ENCODE measurements around the gene PSMD6.

The PSMD6 gene

GRCh38 chr3:63986831-63987230 is 36.5 kb downstream of the PSMD6 start:
- no peak for DNase-seq (ENCODE audit: low read depth, low spot score)
- no peak overlapping the region for H3K4me3 ChIP-seq (ENCODE audit: insufficient read length, low read depth)
- H3K36me3 ChIP-seq (ENCODE audit: insufficient read depth, insufficient read length, low read length), result peaks cover 64% of the 10 kb centered on the region
- no peaks in the 10 kb centered on the region for H3K27me3 ChIP-seq (ENCODE audit: insufficient read depth, insufficient read length)
- no peaks in the 10 kb centered on the region for H3K9me3 ChIP-seq (ENCODE audit: insufficient read depth, low read length)
- no peaks in the 10 kb centered on the region for H3K4me1 ChIP-seq (ENCODE audit: insufficient read depth, insufficient read length)
- TF ChIP-seq SUZ12 (IDR thresholded peaks at IDR 0.05; ENCODE audit: extremely low read depth, insufficient read depth, insufficient read length) (no peak), ZNF274 (IDR thresholded peaks at IDR 0.05; ENCODE audit: low read depth, low read length) (no peak), YY1 (IDR thresholded peaks at IDR 0.05; ENCODE audit: insufficient read depth, insufficient read length) (no peak)
- H3K9ac ChIP-seq (ENCODE audit: insufficient read length, low read depth), result no peak overlapping the region

GRCh38 chr3:63986146-63986545 is 37.1 kb downstream of the PSMD6 start:
- H3K36me3 ChIP-seq (ENCODE audit: insufficient read depth, insufficient read length, low read length), result peaks cover 64% of the 10 kb centered on the region
- H3K27me3 ChIP-seq (ENCODE audit: insufficient read depth, insufficient read length), result no peaks in the 10 kb centered on the region
- H3K9me3 ChIP-seq (ENCODE audit: insufficient read depth, low read length), result no peaks in the 10 kb centered on the region
- no peak overlapping the region for H3K9ac ChIP-seq (ENCODE audit: insufficient read length, low read depth)
- no peak overlapping the region for H3K4me3 ChIP-seq (ENCODE audit: insufficient read length, low read depth)
- H3K4me1 ChIP-seq (ENCODE audit: insufficient read depth, insufficient read length), result no peaks in the 10 kb centered on the region
- DNase-seq (ENCODE audit: low read depth, low spot score), result no peak
- TF ChIP-seq ZNF274 (IDR thresholded peaks at IDR 0.05; ENCODE audit: low read depth, low read length) (no peak), YY1 (IDR thresholded peaks at IDR 0.05; ENCODE audit: insufficient read depth, insufficient read length) (no peak), SUZ12 (IDR thresholded peaks at IDR 0.05; ENCODE audit: extremely low read depth, insufficient read depth, insufficient read length) (no peak)

GRCh38 chr3:63984391-63984790 is 38.9 kb downstream of the PSMD6 start:
- TF ChIP-seq YY1 (IDR thresholded peaks at IDR 0.05; ENCODE audit: insufficient read depth, insufficient read length) (no peak), ZNF274 (IDR thresholded peaks at IDR 0.05; ENCODE audit: low read depth, low read length) (no peak), SUZ12 (IDR thresholded peaks at IDR 0.05; ENCODE audit: extremely low read depth, insufficient read depth, insufficient read length) (no peak)
- Histone ChIP-seq H3K27me3 (ENCODE audit: insufficient read depth, insufficient read length) (no peaks in the 10 kb centered on the region), H3K4me3 (ENCODE audit: insufficient read length, low read depth) (no peak overlapping the region), H3K9ac (ENCODE audit: insufficient read length, low read depth) (no peak overlapping the region), H3K9me3 (ENCODE audit: insufficient read depth, low read length) (no peaks in the 10 kb centered on the region), H3K36me3 (ENCODE audit: insufficient read depth, insufficient read length, low read length) (peaks cover 65% of the 10 kb centered on the region), H3K4me1 (ENCODE audit: insufficient read depth, insufficient read length) (no peaks in the 10 kb centered on the region)
- DNase-seq (ENCODE audit: low read depth, low spot score), result no peak

GRCh38 chr3:63981980-63982379 is 41.3 kb downstream of the PSMD6 start:
- Histone ChIP-seq H3K36me3 (ENCODE audit: insufficient read depth, insufficient read length, low read length) (peaks cover 46% of the 10 kb centered on the region), H3K9ac (ENCODE audit: insufficient read length, low read depth) (no peak overlapping the region), H3K27me3 (ENCODE audit: insufficient read depth, insufficient read length) (no peaks in the 10 kb centered on the region), H3K4me1 (ENCODE audit: insufficient read depth, insufficient read length) (no peaks in the 10 kb centered on the region), H3K4me3 (ENCODE audit: insufficient read length, low read depth) (no peak overlapping the region), H3K9me3 (ENCODE audit: insufficient read depth, low read length) (no peaks in the 10 kb centered on the region)
- TF ChIP-seq YY1 (IDR thresholded peaks at IDR 0.05; ENCODE audit: insufficient read depth, insufficient read length) (no peak), SUZ12 (IDR thresholded peaks at IDR 0.05; ENCODE audit: extremely low read depth, insufficient read depth, insufficient read length) (no peak), ZNF274 (IDR thresholded peaks at IDR 0.05; ENCODE audit: low read depth, low read length) (no peak)
- DNase-seq (ENCODE audit: low read depth, low spot score), result no peak

GRCh38 chr3:63980830-63981498 is 42.3 kb downstream of the PSMD6 start:
- Histone ChIP-seq H3K4me1 (ENCODE audit: insufficient read depth, insufficient read length) (no peaks in the 10 kb centered on the region), H3K9ac (ENCODE audit: insufficient read length, low read depth) (no peak overlapping the region), H3K36me3 (ENCODE audit: insufficient read depth, insufficient read length, low read length) (peaks cover 46% of the 10 kb centered on the region), H3K4me3 (ENCODE audit: insufficient read length, low read depth) (no peak overlapping the region), H3K27me3 (ENCODE audit: insufficient read depth, insufficient read length) (no peaks in the 10 kb centered on the region), H3K9me3 (ENCODE audit: insufficient read depth, low read length) (no peaks in the 10 kb centered on the region)
- TF ChIP-seq YY1 (IDR thresholded peaks at IDR 0.05; ENCODE audit: insufficient read depth, insufficient read length) (no peak), ZNF274 (IDR thresholded peaks at IDR 0.05; ENCODE audit: low read depth, low read length) (no peak), SUZ12 (IDR thresholded peaks at IDR 0.05; ENCODE audit: extremely low read depth, insufficient read depth, insufficient read length) (no peak)
- no peak for DNase-seq (ENCODE audit: low read depth, low spot score)

GRCh38 chr3:63980019-63980418 is 43.3 kb downstream of the PSMD6 start:
- H3K4me1 ChIP-seq (ENCODE audit: insufficient read depth, insufficient read length), result no peaks in the 10 kb centered on the region

GRCh38 chr3:63979093-63979885 is 44.0 kb downstream of the PSMD6 start:
- DNase-seq (ENCODE audit: low read depth, low spot score), result no peak
- no peak overlapping the region for H3K9ac ChIP-seq (ENCODE audit: insufficient read length, low read depth)
- no peaks in the 10 kb centered on the region for H3K27me3 ChIP-seq (ENCODE audit: insufficient read depth, insufficient read length)
- no peak overlapping the region for H3K4me3 ChIP-seq (ENCODE audit: insufficient read length, low read depth)
- no peaks in the 10 kb centered on the region for H3K4me1 ChIP-seq (ENCODE audit: insufficient read depth, insufficient read length)
- no peaks in the 10 kb centered on the region for H3K9me3 ChIP-seq (ENCODE audit: insufficient read depth, low read length)
- peaks cover 42% of the 10 kb centered on the region for H3K36me3 ChIP-seq (ENCODE audit: insufficient read depth, insufficient read length, low read length)
- TF ChIP-seq YY1 (IDR thresholded peaks at IDR 0.05; ENCODE audit: insufficient read depth, insufficient read length) (no peak), SUZ12 (IDR thresholded peaks at IDR 0.05; ENCODE audit: extremely low read depth, insufficient read depth, insufficient read length) (no peak), ZNF274 (IDR thresholded peaks at IDR 0.05; ENCODE audit: low read depth, low read length) (no peak)

More at GRCh38 chr3:63980019-63980418, 43.3 kb downstream of the PSMD6 start:
- H3K27me3 ChIP-seq (ENCODE audit: insufficient read depth, insufficient read length), result no peaks in the 10 kb centered on the region
- H3K9ac ChIP-seq (ENCODE audit: insufficient read length, low read depth), result no peak overlapping the region
- no peak for DNase-seq (ENCODE audit: low read depth, low spot score)
- H3K4me3 ChIP-seq (ENCODE audit: insufficient read length, low read depth), result no peak overlapping the region
- peaks cover 46% of the 10 kb centered on the region for H3K36me3 ChIP-seq (ENCODE audit: insufficient read depth, insufficient read length, low read length)
- H3K9me3 ChIP-seq (ENCODE audit: insufficient read depth, low read length), result no peaks in the 10 kb centered on the region
- TF ChIP-seq ZNF274 (IDR thresholded peaks at IDR 0.05; ENCODE audit: low read depth, low read length) (no peak), SUZ12 (IDR thresholded peaks at IDR 0.05; ENCODE audit: extremely low read depth, insufficient read depth, insufficient read length) (no peak), YY1 (IDR thresholded peaks at IDR 0.05; ENCODE audit: insufficient read depth, insufficient read length) (no peak)

Data from NT2/D1 (cell line).